ENCODE data around the gene PARP12.
A peak's percentile ranks its signal among the peaks of the same experiment; 100 is the strongest.

The PARP12 gene

GRCh38 chr7:140058517-140058916, 4.2 kb downstream of the PARP12 start:
- DNase-seq, result no peak

- no peak for DNase-seq
These were observed 5.6 kb downstream of the PARP12 start for GRCh38 chr7:140057143-140057535.

DNA sequence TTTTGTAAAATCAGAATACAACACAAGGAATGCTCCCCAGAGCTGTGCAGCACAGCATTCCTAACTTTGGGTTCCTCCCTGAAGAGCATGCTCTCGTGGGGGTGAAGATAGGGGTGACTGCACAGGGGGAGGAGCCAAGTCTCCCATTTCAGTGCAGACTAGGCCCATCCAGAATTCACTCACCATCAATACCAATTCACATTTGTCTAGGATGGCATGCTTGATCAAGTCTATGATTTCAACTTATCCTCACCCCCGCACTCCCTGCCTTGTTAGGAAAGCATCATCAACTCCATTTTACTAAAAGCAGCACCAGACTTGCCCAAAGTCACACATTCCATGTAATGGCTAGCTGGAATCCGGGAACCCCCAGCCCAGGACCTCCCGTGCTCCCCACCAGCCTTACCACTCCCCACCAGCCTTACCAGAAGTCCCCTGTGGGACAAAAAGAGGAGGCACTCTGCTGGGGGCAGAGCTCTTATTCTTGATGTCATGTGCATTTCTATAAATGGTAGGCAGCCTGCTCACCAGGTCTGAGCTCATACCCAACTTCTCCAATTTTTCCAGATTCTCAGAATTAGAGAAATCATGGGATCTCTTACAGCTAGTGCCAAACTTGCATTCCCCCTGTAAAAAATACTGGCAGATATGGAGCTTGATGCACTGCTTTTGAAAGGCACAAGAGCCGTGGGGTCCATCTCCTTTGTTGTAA, 6.2 kb downstream of the PARP12 start:
- DNase-seq, result no peak

GRCh38 chr7:140055833-140056232, 6.9 kb downstream of the PARP12 start:
- DNase-seq, result no peak

DNA sequence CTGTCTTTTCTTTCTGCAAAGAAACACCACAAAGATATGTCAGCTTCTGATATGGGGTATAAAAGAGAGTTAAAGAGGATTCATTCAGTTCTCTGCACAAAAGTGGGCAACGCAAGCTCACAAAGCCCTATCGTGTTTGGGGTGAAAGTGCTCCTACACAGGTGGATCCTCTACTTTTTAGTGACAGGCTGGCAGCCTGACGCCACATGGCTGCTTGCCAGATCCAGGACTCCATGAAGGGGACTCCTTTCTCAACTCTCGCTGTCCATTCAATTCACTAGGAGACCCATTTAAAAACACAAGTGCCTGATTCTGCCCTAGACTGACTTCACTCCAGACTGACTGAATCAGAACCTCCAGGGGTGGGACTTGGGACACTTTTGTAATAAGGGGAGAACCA, 8.0 kb downstream of the PARP12 start:
- no peak for DNase-seq

- no peak for DNase-seq
These were observed 8.8 kb downstream of the PARP12 start for GRCh38 chr7:140053812-140054539.

DNA sequence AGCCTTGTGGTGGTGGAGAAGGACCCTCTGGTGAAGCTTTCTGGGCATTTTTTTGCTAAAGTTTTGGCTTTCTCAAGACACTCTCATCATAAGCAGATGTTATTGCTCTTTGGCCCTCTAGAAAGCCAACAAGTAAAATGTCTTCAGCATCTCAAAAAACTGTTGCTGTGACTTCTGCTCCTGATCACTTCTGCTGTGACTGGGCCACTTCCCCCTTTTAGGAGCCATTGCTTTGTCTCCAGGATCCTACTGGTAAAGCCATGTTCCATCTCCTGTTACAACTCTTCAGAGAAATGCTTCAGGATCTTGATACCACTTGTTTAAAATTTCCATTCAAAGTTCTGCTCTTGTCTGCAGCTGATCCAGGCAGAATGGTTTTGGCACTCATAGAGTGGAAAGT, 10.9 kb downstream of the PARP12 start:
- no peak for DNase-seq

DNA sequence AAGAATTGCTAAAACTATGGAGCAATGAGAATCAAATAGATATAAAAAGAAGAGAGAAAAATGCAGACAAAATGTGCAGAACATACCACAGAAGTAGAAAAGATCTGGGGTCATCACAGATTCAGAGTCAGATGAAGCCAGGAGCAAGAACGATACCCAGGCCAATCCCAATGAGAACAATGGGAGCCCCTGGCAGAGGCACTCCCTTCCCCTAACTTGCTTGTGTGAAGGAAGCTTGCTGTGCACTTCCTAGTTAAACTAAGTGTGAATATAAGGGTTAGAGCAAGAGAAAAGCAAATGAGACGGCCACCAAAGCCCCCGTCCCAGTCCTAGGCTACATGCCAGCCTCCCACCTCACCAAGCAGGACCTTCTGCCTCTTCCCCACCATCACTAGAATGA, 12.7 kb downstream of the PARP12 start:
- no peak for DNase-seq

GRCh38 chr7:140049339-140050024, 13.3 kb downstream of the PARP12 start:
- DNase-seq, result peak; percentile 21

DNA sequence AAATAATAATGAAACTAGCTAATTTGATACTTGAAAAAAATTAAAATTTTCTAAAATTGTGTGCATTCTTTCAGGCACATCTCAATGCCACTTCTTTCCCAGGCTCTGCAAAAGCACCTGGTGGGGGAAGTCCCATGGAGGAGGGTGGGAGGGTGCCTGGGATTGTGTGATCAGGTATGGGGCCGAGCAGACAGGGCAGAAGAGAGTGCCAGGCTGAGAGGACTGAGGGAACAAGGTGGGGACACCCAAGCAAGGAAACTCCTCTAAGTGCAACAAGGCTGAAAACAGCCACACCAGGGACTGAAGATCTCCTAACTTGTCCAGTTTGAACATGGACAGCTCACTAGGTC, 13.8 kb downstream of the PARP12 start:
- DNase-seq, result no peak

- no peak for DNase-seq
These were observed 14.6 kb downstream of the PARP12 start for GRCh38 chr7:140048138-140048537.

DNA sequence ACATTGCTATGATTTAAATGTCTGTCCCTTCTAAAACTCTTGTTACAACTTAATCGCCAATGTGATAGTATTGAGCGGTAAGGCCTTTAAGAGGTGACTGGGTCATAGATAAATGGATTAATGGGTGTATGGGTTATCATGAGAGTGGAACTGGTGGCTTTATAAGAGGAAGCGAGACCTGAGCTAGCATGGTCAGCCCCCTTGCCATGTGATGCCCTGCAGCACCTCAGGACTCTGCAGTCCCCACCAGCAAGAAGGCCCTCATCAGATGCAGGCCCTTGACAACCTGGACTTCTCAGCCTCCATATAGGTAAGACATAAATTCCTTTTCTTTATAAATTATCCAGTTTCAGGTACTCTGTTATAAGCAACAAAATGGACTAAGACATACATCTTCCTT, 15.6 kb downstream of the PARP12 start:
- no peak for DNase-seq

DNA sequence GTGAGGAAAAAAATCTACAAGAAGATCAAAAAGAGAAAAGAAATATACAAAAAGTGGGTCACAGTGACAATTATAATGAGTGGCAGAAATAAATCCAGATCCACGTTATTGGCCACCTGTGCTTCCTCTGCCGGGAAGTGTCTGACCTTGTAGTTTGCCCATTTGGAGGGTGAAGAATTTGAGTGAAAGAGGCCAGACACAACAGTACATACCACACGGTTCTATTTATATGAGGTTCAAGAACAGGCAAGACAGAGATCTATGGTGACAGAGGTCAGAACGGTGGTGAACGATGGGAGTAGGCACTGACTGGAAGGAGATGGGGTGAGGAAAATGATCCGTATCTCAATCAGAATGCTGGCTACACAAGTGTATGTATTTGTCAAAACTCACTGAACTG, 17.1 kb downstream of the PARP12 start:
- no peak for DNase-seq

GRCh38 chr7:140044251-140044650, 18.5 kb downstream of the PARP12 start:
- no peak for DNase-seq

GRCh38 chr7:140042386-140042670, 20.4 kb downstream of the PARP12 start:
- DNase-seq, result no peak

GRCh38 chr7:140041659-140042385, 20.9 kb downstream of the PARP12 start:
- no peak for DNase-seq

GRCh38 chr7:140039896-140040295, 22.9 kb downstream of the PARP12 start:
- no peak for DNase-seq

DNA sequence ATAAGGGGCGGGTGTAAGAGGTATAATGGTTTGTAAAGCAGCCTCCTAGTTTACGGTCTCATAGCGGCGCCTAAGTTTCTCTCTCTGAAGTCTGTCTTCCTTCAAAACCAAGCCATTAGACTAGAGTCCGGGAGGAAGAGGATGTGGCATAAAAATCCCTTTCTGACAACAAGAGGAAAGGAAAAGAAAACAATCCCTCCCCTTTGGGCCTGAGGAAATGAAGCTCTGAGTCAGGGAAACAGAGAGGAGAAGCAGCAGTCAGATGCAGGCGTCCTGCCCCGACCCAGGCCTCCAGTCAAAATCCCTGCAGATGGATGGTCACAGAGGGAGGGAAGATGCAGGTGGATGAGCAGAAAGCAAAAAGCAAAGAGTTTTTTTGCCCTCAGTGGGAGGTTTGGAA, 23.7 kb downstream of the PARP12 start:
- no peak for DNase-seq

DNA sequence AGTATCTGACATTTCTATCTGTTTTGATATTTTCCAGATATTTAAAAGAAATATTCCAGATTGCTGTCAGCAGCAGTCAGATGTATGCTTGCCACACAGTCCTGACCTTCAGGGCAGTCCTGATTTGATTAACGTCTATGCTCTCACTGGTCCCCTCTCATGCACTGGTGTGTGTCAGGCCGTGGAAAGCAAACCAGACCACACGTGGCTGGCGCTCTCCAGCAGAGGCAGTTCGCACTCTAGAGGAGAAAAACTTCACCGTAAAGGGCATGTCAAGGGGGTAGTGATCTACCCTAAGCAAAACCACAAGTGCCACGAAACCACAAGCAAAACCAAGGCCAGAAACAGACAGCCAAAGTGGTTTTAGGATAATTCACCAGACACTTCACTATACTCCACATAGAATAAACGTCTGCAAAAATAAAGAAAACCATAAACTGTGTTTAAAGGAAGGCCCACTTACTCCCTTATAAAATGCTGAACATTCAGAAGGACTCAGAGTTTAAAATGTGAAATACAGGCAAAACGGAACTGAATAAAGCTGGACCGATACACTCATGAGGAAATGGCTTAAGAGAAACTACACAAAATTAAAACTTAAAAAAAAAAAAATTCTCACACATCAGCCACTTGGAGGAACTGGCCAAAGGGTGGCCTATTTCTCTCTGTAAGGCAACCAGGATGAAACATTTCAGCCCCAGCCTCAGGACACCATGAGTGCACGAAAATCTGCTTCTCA, 26.4 kb downstream of the PARP12 start:
- DNase-seq, result no peak

GRCh38 chr7:140035400-140036223, 27.1 kb downstream of the PARP12 start:
- DNase-seq, result no peak

DNA sequence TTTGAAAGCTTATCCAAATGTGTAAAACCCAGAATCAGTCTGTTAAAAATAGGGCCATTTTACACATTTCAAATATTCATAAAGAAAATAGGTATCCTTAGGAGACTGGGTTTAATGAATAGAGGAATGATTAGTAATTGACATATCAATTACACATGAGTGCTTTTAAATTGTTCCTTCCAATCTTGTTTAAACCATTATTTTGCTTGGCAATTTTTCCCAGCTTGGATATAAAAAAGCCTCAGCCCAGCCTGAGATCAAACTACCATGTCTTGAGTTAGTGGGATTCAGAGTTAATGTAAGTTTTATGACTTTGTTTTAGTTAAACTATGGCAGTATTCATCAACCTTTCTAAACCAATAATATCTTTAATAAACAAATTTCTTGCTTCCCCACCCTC, 28.3 kb downstream of the PARP12 start:
- no peak for DNase-seq

DNA sequence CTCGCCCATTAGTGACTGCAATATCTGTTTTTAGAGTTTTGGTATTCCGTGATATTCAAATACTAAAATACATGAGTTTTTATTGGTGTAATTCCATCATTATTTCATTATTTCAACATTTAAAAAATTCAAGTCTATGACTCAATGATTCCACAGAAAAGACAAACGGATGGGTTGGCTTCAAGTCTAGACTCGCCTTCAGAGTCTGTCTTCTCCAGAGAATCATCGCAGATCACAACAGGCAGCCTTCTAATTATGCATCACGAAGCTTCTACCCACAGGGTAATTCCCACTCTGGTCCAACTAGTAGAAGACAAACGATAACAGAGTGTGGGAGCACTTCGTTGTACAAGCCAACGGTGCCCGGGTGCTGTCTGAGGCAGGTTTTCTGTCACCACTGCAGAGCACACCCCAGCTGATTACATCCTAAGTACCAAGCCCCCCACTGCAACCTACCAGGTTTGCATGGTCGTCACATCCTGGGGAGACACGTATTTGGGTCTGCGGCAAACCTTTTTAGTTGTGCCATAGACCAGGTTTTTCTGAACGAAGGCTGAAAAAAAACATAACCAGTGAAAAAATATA, 28.9 kb downstream of the PARP12 start:
- no peak for DNase-seq

Measured in NCI-H510A (cell line).